ENCODE results near the gene SASH1. TPM values are rescaled to one million over a fixed set of nuclear protein-coding genes. Genes with fewer than 3 reads are reported as not detected.

The SASH1 gene
- total RNA-seq, 1 donor from 2014 or later, result 75.7 TPM

DNA sequence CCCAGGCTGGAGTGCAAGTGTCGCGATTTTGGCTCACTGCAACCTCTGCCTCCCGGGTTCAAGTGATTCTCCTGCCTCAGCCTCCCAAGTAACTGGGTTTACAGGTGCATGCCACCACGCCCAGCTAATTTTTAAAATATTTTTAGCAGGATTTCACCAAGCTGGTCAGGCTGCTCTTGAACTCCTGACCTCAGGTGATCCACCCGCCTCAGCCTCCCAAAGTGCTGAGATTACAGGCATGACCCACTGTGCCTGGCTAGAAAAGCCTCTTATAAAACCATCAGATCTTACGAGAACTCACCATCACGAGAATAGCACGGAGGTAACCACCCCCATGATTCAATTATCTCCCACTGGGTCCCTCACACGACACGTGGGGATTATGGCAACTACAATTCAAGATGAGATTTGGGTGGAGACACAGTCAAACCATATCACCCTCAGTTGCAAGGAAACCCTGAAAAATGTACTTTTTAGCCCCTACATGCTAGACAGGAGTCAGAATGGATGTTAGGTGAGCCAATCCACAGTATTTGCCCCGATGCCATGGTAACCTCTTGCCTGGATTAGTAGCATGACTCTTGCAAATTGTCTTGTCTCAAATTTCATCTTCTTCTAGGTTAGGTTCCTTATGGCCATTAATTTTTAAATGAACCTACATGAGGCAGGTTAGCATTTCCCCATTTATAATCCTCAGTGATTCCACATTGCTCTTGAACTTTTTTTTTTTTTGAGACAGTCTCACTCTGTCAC lies 17.1 kb upstream of the SASH1 start:
- Mint-ChIP-seq H3K9me3 (ENCODE audit: unreplicated experiment) (no peaks in the 10 kb centered on the region), H3K4me3 (ENCODE audit: unreplicated experiment) (no peak overlapping the region), H3K27ac (ENCODE audit: unreplicated experiment) (no peak overlapping the region), H3K36me3 (ENCODE audit: unreplicated experiment) (no peaks in the 10 kb centered on the region), H3K27me3 (ENCODE audit: unreplicated experiment) (no peaks in the 10 kb centered on the region), H3K4me1 (ENCODE audit: unreplicated experiment) (peaks cover 33% of the 10 kb centered on the region)
- no peak for DNase-seq (ENCODE audit: extremely low spot score, unreplicated experiment)
- TF ChIP-seq, protein P1, sequence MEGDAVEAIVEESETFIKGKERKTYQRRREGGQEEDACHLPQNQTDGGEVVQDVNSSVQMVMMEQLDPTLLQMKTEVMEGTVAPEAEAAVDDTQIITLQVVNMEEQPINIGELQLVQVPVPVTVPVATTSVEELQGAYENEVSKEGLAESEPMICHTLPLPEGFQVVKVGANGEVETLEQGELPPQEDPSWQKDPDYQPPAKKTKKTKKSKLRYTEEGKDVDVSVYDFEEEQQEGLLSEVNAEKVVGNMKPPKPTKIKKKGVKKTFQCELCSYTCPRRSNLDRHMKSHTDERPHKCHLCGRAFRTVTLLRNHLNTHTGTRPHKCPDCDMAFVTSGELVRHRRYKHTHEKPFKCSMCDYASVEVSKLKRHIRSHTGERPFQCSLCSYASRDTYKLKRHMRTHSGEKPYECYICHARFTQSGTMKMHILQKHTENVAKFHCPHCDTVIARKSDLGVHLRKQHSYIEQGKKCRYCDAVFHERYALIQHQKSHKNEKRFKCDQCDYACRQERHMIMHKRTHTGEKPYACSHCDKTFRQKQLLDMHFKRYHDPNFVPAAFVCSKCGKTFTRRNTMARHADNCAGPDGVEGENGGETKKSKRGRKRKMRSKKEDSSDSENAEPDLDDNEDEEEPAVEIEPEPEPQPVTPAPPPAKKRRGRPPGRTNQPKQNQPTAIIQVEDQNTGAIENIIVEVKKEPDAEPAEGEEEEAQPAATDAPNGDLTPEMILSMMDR (IDR thresholded peaks at IDR 0.05), result no peak

DNA sequence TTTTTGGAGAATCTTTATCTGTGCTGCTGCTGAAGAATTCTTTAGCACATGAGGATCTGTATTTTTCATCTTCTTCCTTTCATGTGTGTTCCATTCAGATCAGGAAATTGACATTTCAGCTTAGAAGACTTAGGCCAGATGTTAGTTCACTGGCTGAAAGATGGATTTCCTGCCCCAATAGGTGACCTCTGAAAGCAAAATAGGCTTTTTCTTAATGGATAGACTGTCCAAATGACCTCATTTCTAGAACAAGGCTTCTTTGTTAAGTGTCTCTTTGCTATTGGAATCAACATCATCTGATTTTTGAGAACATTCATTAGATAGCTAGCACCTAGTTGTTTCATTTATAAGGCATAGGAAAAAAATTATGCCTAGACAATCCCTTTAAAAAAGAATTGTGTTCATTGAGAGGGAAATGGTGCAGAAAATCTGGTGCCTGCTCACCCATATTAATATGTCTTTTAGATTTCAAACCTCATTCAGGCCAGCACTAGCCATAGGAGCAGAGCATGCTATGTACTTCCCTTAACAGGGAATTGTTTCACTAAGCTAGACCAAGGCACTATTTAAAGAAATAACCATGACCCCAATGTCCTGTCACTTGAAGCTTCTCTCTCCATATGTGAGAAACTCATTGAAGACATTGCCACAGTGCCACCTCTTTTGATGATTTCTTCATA lies 13.6 kb upstream of the SASH1 start:
- DNase-seq (ENCODE audit: extremely low spot score, unreplicated experiment), result no peak
- Mint-ChIP-seq H3K36me3 (ENCODE audit: unreplicated experiment) (no peaks in the 10 kb centered on the region), H3K27me3 (ENCODE audit: unreplicated experiment) (no peaks in the 10 kb centered on the region), H3K4me3 (ENCODE audit: unreplicated experiment) (no peak overlapping the region), H3K27ac (ENCODE audit: unreplicated experiment) (peak overlapping the region; percentile 80), H3K4me1 (ENCODE audit: unreplicated experiment) (peaks cover 45% of the 10 kb centered on the region), H3K9me3 (ENCODE audit: unreplicated experiment) (no peaks in the 10 kb centered on the region)
- TF ChIP-seq, protein P1 (IDR thresholded peaks at IDR 0.05), result no peak

DNA sequence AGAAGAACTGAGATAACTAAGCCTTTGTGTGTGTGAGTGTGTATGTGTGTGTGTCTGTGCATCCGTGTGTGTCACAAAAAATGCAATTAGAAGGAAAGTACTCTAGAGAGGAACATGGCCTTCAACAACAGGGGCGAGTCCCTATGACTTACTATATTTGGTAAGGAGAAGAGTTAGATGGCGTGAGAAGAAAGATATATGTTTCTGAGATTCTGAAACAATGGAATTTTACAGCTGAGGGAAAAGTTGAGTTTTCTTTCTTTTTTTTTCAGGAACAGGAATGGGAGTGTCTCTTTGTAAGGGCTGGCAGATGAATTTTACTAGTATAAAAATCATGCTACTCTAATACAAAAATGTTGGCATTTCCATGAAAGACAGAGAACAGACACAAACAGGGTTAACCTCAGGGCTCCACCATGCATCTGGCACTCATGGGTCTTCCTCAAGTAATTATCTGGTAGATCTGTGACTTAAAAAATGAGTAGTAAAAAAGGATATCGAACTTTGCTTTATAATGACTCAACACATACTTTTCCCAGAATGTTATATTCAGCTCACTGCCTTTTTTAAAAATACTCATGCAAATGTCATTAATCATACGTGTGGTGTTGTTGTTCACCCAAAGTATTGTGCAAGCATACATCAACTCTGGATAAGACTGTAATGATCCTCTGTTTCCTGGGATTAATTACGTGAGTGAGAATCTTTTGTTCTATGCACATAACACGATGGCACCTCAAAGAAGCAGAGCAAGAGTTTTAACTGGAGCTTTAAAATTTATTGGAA lies 12.8 kb upstream of the SASH1 start:
- peaks cover 38% of the 10 kb centered on the region for H3K4me1 Mint-ChIP-seq (ENCODE audit: unreplicated experiment)
- no peaks in the 10 kb centered on the region for H3K9me3 Mint-ChIP-seq (ENCODE audit: unreplicated experiment)
- H3K27ac Mint-ChIP-seq (ENCODE audit: unreplicated experiment), result peak overlapping the region; percentile 80
- H3K27me3 Mint-ChIP-seq (ENCODE audit: unreplicated experiment), result no peaks in the 10 kb centered on the region
- no peak for DNase-seq (ENCODE audit: extremely low spot score, unreplicated experiment)
- H3K36me3 Mint-ChIP-seq (ENCODE audit: unreplicated experiment), result no peaks in the 10 kb centered on the region
- no peak overlapping the region for H3K4me3 Mint-ChIP-seq (ENCODE audit: unreplicated experiment)
- TF ChIP-seq, protein P1 (IDR thresholded peaks at IDR 0.05), result no peak

DNA sequence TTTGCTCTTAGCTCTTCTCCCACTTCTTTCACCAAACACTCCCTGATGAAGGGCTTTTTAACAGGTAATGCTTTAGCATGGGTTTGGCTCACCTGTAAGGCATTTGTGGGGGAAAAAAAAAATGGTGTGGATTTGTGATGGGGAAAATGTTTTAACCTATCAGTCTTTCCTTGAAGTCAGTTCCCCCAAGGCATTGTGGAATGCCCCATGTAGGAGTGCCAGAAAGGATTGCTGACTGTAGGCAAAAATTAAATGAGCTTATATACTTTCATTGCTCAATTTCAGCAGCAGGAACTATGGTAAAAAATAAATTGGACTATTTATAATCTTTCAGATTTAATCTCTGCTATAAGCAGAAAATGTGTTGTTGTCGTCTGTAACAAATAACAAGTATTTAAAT lies 10.6 kb upstream of the SASH1 start:
- H3K27ac Mint-ChIP-seq (ENCODE audit: unreplicated experiment), result peak overlapping the region; percentile 71
- H3K4me3 Mint-ChIP-seq (ENCODE audit: unreplicated experiment), result no peak overlapping the region
- TF ChIP-seq, protein P1 (IDR thresholded peaks at IDR 0.05), result no peak
- peaks cover 36% of the 10 kb centered on the region for H3K4me1 Mint-ChIP-seq (ENCODE audit: unreplicated experiment)
- H3K9me3 Mint-ChIP-seq (ENCODE audit: unreplicated experiment), result no peaks in the 10 kb centered on the region
- no peaks in the 10 kb centered on the region for H3K36me3 Mint-ChIP-seq (ENCODE audit: unreplicated experiment)
- no peaks in the 10 kb centered on the region for H3K27me3 Mint-ChIP-seq (ENCODE audit: unreplicated experiment)
- DNase-seq (ENCODE audit: extremely low spot score, unreplicated experiment), result no peak

DNA sequence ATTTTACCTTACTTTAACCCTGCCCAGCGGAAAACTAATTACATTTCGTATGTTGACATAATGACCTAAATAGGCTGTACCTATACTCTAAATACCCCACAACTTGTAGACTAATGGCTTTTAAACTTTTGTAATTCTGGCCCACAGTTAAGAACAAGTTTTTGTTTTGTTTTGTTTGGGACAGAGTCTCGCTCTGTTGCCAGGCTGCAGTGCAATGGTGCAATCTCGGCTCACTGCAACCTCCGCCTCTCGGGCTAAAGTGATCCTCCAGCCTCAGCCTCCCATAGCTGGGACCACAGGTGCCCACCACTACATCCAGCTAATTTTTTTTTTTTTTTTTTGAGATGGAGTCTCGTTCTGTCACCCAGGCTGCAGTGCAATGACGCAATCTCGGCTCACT lies 5.7 kb upstream of the SASH1 start:
- Mint-ChIP-seq H3K4me3 (ENCODE audit: unreplicated experiment) (no peak overlapping the region), H3K4me1 (ENCODE audit: unreplicated experiment) (peaks cover 18% of the 10 kb centered on the region), H3K9me3 (ENCODE audit: unreplicated experiment) (no peaks in the 10 kb centered on the region), H3K27me3 (ENCODE audit: unreplicated experiment) (no peaks in the 10 kb centered on the region), H3K27ac (ENCODE audit: unreplicated experiment) (no peak overlapping the region), H3K36me3 (ENCODE audit: unreplicated experiment) (no peaks in the 10 kb centered on the region)
- TF ChIP-seq, protein P1 (IDR thresholded peaks at IDR 0.05), result no peak
- DNase-seq (ENCODE audit: extremely low spot score, unreplicated experiment), result no peak

All from osteocyte (in vitro differentiated cells).